Lower lobe of right lung (tissue), 2 donors: ENCODE results near the gene UGT2B7. TPM values are rescaled to one million over a fixed set of nuclear protein-coding genes. Genes with fewer than 3 reads are reported as not detected.

Experiments used
- ATAC-seq, 2 donors: fragments of 200-7000 bp; cut with Tn5 transposase; one replicate each; pipeline ENCODE4 v1.9.1; 2020 to 2022; ENCODE audit warnings: mild to moderate bottlenecking in 2 of 2, moderate library complexity in 2 of 2
- DNase-seq: peaks from one replicate; pipeline ENCODE4 v3.0.0-alpha.2; 2020
- H3K27ac ChIP-seq: fragments of 200-600 bp; one replicate; pipeline ENCODE4 v1.8.0; 2022
- H3K27me3 ChIP-seq: fragments of 200-600 bp; one replicate; pipeline ENCODE4 v1.8.0; 2022; ENCODE audit warnings: low read depth
- H3K36me3 ChIP-seq: fragments of 200-600 bp; one replicate; pipeline ENCODE4 v1.8.0; 2022; ENCODE audit warnings: mild to moderate bottlenecking
- H3K4me1 ChIP-seq: fragments of 200-600 bp; one replicate; pipeline ENCODE4 v1.8.0; 2022
- H3K4me3 ChIP-seq: fragments of 200-600 bp; one replicate; pipeline ENCODE4 v1.8.0; 2022; ENCODE audit warnings: mild to moderate bottlenecking
- H3K9me3 ChIP-seq: fragments of 200-600 bp; one replicate; pipeline ENCODE4 v1.8.0; 2022
- intact Hi-C: fragments of 100-400 bp; cut with DNase I; formaldehyde crosslinking; loops from one replicate; pipeline ENCODE4 v1.11.0; 2022
- total RNA-seq: library from RNA; stranded (reverse); fragmentation: NEBNext Ultra II Directional; extraction: Animal tissue kit (Norgen Biotek cat#: 25700); gene quantifications from one replicate; pipeline ENCODE4 v1.2.1, GENCODE V29; 2021
- TF ChIP-seq, protein P1 (sequence below): fragments of 200-600 bp; IDR thresholded peaks from one replicate; pipeline ENCODE4 v1.8.0; 2022; ENCODE audit warnings: antibody characterized with exemption, mild to moderate bottlenecking
- donor health status: DM: no; HTN: yes; CAD: no; lungs with severe emphysema.

The UGT2B7 gene
- total RNA-seq, 1 donor from 2014 or later = not detected

DNA sequence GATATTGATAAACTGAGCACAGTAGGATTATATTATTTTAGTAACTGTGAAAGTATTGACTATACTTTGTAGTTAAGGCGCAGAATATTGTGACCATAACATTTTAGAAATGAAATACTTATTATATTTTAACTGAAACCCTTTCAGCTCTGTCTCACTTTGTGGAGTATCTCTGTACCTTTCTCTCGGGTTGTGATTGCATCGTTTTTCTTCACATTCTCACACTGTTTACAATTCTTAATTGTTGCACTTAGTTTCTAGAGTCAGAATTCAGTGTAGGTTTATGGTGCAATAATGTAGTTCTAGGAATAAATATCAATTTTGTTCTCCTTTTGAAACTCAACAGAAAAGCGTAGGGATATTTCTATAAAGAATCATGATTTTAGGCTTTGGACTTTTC lies 57.7 kb downstream of the UGT2B7 start:
- no peak for DNase-seq
- Histone ChIP-seq H3K4me1 (no peaks in the 10 kb centered on the region), H3K27me3 (no peaks in the 10 kb centered on the region), H3K27ac (no peak overlapping the region), H3K9me3 (no peaks in the 10 kb centered on the region), H3K4me3 (no peak overlapping the region), H3K36me3 (no peaks in the 10 kb centered on the region)
- intact Hi-C loops = no loop called here
- TF ChIP-seq, protein P1, sequence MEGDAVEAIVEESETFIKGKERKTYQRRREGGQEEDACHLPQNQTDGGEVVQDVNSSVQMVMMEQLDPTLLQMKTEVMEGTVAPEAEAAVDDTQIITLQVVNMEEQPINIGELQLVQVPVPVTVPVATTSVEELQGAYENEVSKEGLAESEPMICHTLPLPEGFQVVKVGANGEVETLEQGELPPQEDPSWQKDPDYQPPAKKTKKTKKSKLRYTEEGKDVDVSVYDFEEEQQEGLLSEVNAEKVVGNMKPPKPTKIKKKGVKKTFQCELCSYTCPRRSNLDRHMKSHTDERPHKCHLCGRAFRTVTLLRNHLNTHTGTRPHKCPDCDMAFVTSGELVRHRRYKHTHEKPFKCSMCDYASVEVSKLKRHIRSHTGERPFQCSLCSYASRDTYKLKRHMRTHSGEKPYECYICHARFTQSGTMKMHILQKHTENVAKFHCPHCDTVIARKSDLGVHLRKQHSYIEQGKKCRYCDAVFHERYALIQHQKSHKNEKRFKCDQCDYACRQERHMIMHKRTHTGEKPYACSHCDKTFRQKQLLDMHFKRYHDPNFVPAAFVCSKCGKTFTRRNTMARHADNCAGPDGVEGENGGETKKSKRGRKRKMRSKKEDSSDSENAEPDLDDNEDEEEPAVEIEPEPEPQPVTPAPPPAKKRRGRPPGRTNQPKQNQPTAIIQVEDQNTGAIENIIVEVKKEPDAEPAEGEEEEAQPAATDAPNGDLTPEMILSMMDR = no peak
- no peak for ATAC-seq

DNA sequence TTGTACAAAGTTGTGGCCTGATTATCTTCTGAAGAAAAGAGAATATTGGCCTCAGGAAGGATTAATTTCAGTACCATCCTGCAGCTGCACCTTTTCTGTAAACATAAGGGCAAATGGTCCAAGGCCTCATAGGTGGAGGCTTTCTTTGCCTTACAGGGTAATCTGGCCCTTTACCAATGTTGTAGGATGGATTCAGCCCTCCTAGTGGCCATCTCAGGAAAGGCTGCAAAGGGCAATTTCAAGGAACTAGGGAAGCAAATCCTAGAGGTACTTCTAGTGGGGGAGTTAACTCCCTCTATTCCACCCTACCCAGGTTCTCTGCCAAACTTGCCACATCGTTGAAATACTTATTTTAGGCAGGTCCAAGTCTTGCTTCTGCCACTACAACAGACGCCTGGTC lies 60.6 kb downstream of the UGT2B7 start:
- ATAC-seq (no peak), DNase-seq (no peak)
- Histone ChIP-seq H3K27ac (no peak overlapping the region), H3K9me3 (no peaks in the 10 kb centered on the region), H3K36me3 (no peaks in the 10 kb centered on the region), H3K27me3 (no peaks in the 10 kb centered on the region), H3K4me1 (no peaks in the 10 kb centered on the region), H3K4me3 (no peak overlapping the region)
- intact Hi-C loops = no loop called here
- TF ChIP-seq, protein P1 = no peak

Other genes starting within 250 kb of the UGT2B7 start
- gene UGT2A3, start 144.7 kb upstream of the UGT2B7 start, total RNA-seq = not detected
- gene UGT2B11, start 118.3 kb downstream of the UGT2B7 start, total RNA-seq = not detected
- not detected for gene UGT2B28, start 184.0 kb downstream of the UGT2B7 start, total RNA-seq